ENCODE measurements around the gene ZXDC.

ZXDC gene

GRCh38 chr3:126484148-126484547 is 8.5 kb upstream of the ZXDC start:
- no peak for DNase-seq
- H3K9me3 ChIP-seq (ENCODE audit: control insufficient read depth, low read length), result no peaks in the 10 kb centered on the region
- no peaks in the 10 kb centered on the region for H3K27me3 ChIP-seq (replicated peaks; ENCODE audit: control insufficient read depth, insufficient read depth, low read length, poor library complexity, severe bottlenecking)
- H3K4me3 ChIP-seq (ENCODE audit: insufficient read depth, low read depth, low read length, poor library complexity, severe bottlenecking), result no peak overlapping the region
- no peak overlapping the region for H3K27ac ChIP-seq (ENCODE audit: insufficient read depth, low read length, poor library complexity, severe bottlenecking)
- peaks cover 9% of the 10 kb centered on the region for H3K4me1 ChIP-seq (ENCODE audit: control insufficient read depth, insufficient read depth, low read length, poor library complexity, severe bottlenecking)
- no peaks in the 10 kb centered on the region for H3K36me3 ChIP-seq (ENCODE audit: control insufficient read depth, insufficient read depth, low read length)

GRCh38 chr3:126483321-126483761 is 7.7 kb upstream of the ZXDC start:
- no peak for DNase-seq
- no peak overlapping the region for H3K27ac ChIP-seq (ENCODE audit: insufficient read depth, low read length, poor library complexity, severe bottlenecking)
- no peak overlapping the region for H3K4me3 ChIP-seq (ENCODE audit: insufficient read depth, low read depth, low read length, poor library complexity, severe bottlenecking)
- H3K9me3 ChIP-seq (ENCODE audit: control insufficient read depth, low read length), result no peaks in the 10 kb centered on the region
- no peaks in the 10 kb centered on the region for H3K27me3 ChIP-seq (replicated peaks; ENCODE audit: control insufficient read depth, insufficient read depth, low read length, poor library complexity, severe bottlenecking)
- H3K4me1 ChIP-seq (ENCODE audit: control insufficient read depth, insufficient read depth, low read length, poor library complexity, severe bottlenecking), result peaks cover 9% of the 10 kb centered on the region
- H3K36me3 ChIP-seq (ENCODE audit: control insufficient read depth, insufficient read depth, low read length), result no peaks in the 10 kb centered on the region

GRCh38 chr3:126482503-126483255 is 7.0 kb upstream of the ZXDC start:
- Histone ChIP-seq H3K36me3 (ENCODE audit: control insufficient read depth, insufficient read depth, low read length) (no peaks in the 10 kb centered on the region), H3K4me3 (ENCODE audit: insufficient read depth, low read depth, low read length, poor library complexity, severe bottlenecking) (no peak overlapping the region), H3K27ac (ENCODE audit: insufficient read depth, low read length, poor library complexity, severe bottlenecking) (no peak overlapping the region), H3K27me3 (replicated peaks; ENCODE audit: control insufficient read depth, insufficient read depth, low read length, poor library complexity, severe bottlenecking) (no peaks in the 10 kb centered on the region), H3K9me3 (ENCODE audit: control insufficient read depth, low read length) (no peaks in the 10 kb centered on the region), H3K4me1 (ENCODE audit: control insufficient read depth, insufficient read depth, low read length, poor library complexity, severe bottlenecking) (peaks cover 9% of the 10 kb centered on the region)
- DNase-seq, result no peak

GRCh38 chr3:126481808-126482502 is 6.3 kb upstream of the ZXDC start:
- H3K9me3 ChIP-seq (ENCODE audit: control insufficient read depth, low read length), result no peaks in the 10 kb centered on the region
- H3K27ac ChIP-seq (ENCODE audit: insufficient read depth, low read length, poor library complexity, severe bottlenecking), result no peak overlapping the region
- H3K27me3 ChIP-seq (replicated peaks; ENCODE audit: control insufficient read depth, insufficient read depth, low read length, poor library complexity, severe bottlenecking), result no peaks in the 10 kb centered on the region
- peaks cover 2% of the 10 kb centered on the region for H3K4me1 ChIP-seq (ENCODE audit: control insufficient read depth, insufficient read depth, low read length, poor library complexity, severe bottlenecking)
- DNase-seq, result no peak
- H3K4me3 ChIP-seq (ENCODE audit: insufficient read depth, low read depth, low read length, poor library complexity, severe bottlenecking), result no peak overlapping the region
- no peaks in the 10 kb centered on the region for H3K36me3 ChIP-seq (ENCODE audit: control insufficient read depth, insufficient read depth, low read length)

GRCh38 chr3:126480861-126481260 is 5.2 kb upstream of the ZXDC start:
- no peak for DNase-seq
- H3K36me3 ChIP-seq (ENCODE audit: control insufficient read depth, insufficient read depth, low read length), result no peaks in the 10 kb centered on the region
- H3K27me3 ChIP-seq (replicated peaks; ENCODE audit: control insufficient read depth, insufficient read depth, low read length, poor library complexity, severe bottlenecking), result no peaks in the 10 kb centered on the region
- no peak overlapping the region for H3K4me3 ChIP-seq (ENCODE audit: insufficient read depth, low read depth, low read length, poor library complexity, severe bottlenecking)
- peaks cover 4% of the 10 kb centered on the region for H3K4me1 ChIP-seq (ENCODE audit: control insufficient read depth, insufficient read depth, low read length, poor library complexity, severe bottlenecking)
- H3K9me3 ChIP-seq (ENCODE audit: control insufficient read depth, low read length), result no peaks in the 10 kb centered on the region
- no peak overlapping the region for H3K27ac ChIP-seq (ENCODE audit: insufficient read depth, low read length, poor library complexity, severe bottlenecking)

- Histone ChIP-seq H3K27ac (ENCODE audit: insufficient read depth, low read length, poor library complexity, severe bottlenecking) (no peak overlapping the region), H3K4me3 (ENCODE audit: insufficient read depth, low read depth, low read length, poor library complexity, severe bottlenecking) (no peak overlapping the region), H3K36me3 (ENCODE audit: control insufficient read depth, insufficient read depth, low read length) (no peaks in the 10 kb centered on the region), H3K27me3 (replicated peaks; ENCODE audit: control insufficient read depth, insufficient read depth, low read length, poor library complexity, severe bottlenecking) (no peaks in the 10 kb centered on the region), H3K9me3 (ENCODE audit: control insufficient read depth, low read length) (no peaks in the 10 kb centered on the region), H3K4me1 (ENCODE audit: control insufficient read depth, insufficient read depth, low read length, poor library complexity, severe bottlenecking) (peaks cover 4% of the 10 kb centered on the region)
- no peak for DNase-seq
Measured at GRCh38 chr3:126480206-126480605, 4.5 kb upstream of the ZXDC start.

GRCh38 chr3:126479642-126480041 is 4.0 kb upstream of the ZXDC start:
- Histone ChIP-seq H3K27ac (ENCODE audit: insufficient read depth, low read length, poor library complexity, severe bottlenecking) (no peak overlapping the region), H3K4me1 (ENCODE audit: control insufficient read depth, insufficient read depth, low read length, poor library complexity, severe bottlenecking) (peaks cover 9% of the 10 kb centered on the region), H3K9me3 (ENCODE audit: control insufficient read depth, low read length) (no peaks in the 10 kb centered on the region), H3K36me3 (ENCODE audit: control insufficient read depth, insufficient read depth, low read length) (no peaks in the 10 kb centered on the region), H3K27me3 (replicated peaks; ENCODE audit: control insufficient read depth, insufficient read depth, low read length, poor library complexity, severe bottlenecking) (no peaks in the 10 kb centered on the region), H3K4me3 (ENCODE audit: insufficient read depth, low read depth, low read length, poor library complexity, severe bottlenecking) (no peak overlapping the region)
- no peak for DNase-seq

- no peak for DNase-seq
- H3K27ac ChIP-seq (ENCODE audit: insufficient read depth, low read length, poor library complexity, severe bottlenecking), result no peak overlapping the region
- no peaks in the 10 kb centered on the region for H3K9me3 ChIP-seq (ENCODE audit: control insufficient read depth, low read length)
- H3K27me3 ChIP-seq (replicated peaks; ENCODE audit: control insufficient read depth, insufficient read depth, low read length, poor library complexity, severe bottlenecking), result no peaks in the 10 kb centered on the region
- no peak overlapping the region for H3K4me3 ChIP-seq (ENCODE audit: insufficient read depth, low read depth, low read length, poor library complexity, severe bottlenecking)
- peaks cover 18% of the 10 kb centered on the region for H3K4me1 ChIP-seq (ENCODE audit: control insufficient read depth, insufficient read depth, low read length, poor library complexity, severe bottlenecking)
- H3K36me3 ChIP-seq (ENCODE audit: control insufficient read depth, insufficient read depth, low read length), result no peaks in the 10 kb centered on the region
Measured at GRCh38 chr3:126478581-126479310, 3.1 kb upstream of the ZXDC start.

- no peak overlapping the region for H3K27ac ChIP-seq (ENCODE audit: insufficient read depth, low read length, poor library complexity, severe bottlenecking)
- no peaks in the 10 kb centered on the region for H3K27me3 ChIP-seq (replicated peaks; ENCODE audit: control insufficient read depth, insufficient read depth, low read length, poor library complexity, severe bottlenecking)
- H3K9me3 ChIP-seq (ENCODE audit: control insufficient read depth, low read length), result no peaks in the 10 kb centered on the region
- no peak for DNase-seq
- peaks cover 35% of the 10 kb centered on the region for H3K4me1 ChIP-seq (ENCODE audit: control insufficient read depth, insufficient read depth, low read length, poor library complexity, severe bottlenecking)
- H3K4me3 ChIP-seq (ENCODE audit: insufficient read depth, low read depth, low read length, poor library complexity, severe bottlenecking), result no peak overlapping the region
- H3K36me3 ChIP-seq (ENCODE audit: control insufficient read depth, insufficient read depth, low read length), result no peaks in the 10 kb centered on the region
Measured at GRCh38 chr3:126477061-126477380, 1.3 kb upstream of the ZXDC start.

All from effector memory CD4-positive, alpha-beta T cell (primary cell).